Measurements from ENCODE around the gene DENND6A.
A peak's percentile ranks its signal among the peaks of the same experiment; 100 is the strongest.
"Not testable (repeated sequence)": the region's sequence is repeated elsewhere in the genome, so short reads cannot be mapped to it uniquely, and the experiment has no call there.

Gene DENND6A

GRCh38 chr3:57692396-57693147, at the start of gene DENND6A:
Gene DENND6A (minus strand): TSS chr3:57693077. CDS start chr3:57693018, 59 bp downstream.
- peak; percentile 98 for DNase-seq

- no peak for DNase-seq
Measured at GRCh38 chr3:57740027-57740426, 47.1 kb upstream of the DENND6A start.

GRCh38 chr3:57738391-57738790, 45.5 kb upstream of the DENND6A start:
- no peak for DNase-seq

GRCh38 chr3:57737840-57738239, 45.0 kb upstream of the DENND6A start:
- DNase-seq: no peak

GRCh38 chr3:57735405-57735804, 42.5 kb upstream of the DENND6A start:
- DNase-seq: no peak

GRCh38 chr3:57733790-57734189, 40.9 kb upstream of the DENND6A start:
- DNase-seq: no peak

GRCh38 chr3:57731311-57731710, 38.4 kb upstream of the DENND6A start:
- no peak for DNase-seq

GRCh38 chr3:57730682-57731081, 37.8 kb upstream of the DENND6A start:
- no peak for DNase-seq

- no peak for DNase-seq
Measured at GRCh38 chr3:57729334-57730045, 36.6 kb upstream of the DENND6A start.

- DNase-seq: no peak
Measured at GRCh38 chr3:57727106-57727505, 34.2 kb upstream of the DENND6A start.

- no peak for DNase-seq
Measured at GRCh38 chr3:57726397-57726796, 33.5 kb upstream of the DENND6A start.

- no peak for DNase-seq
Measured at GRCh38 chr3:57718118-57718517, 25.2 kb upstream of the DENND6A start.

- DNase-seq: no peak
Measured at GRCh38 chr3:57717205-57717868, 24.5 kb upstream of the DENND6A start.

GRCh38 chr3:57715686-57716085, 22.8 kb upstream of the DENND6A start:
- no peak for DNase-seq

- DNase-seq: no peak
Measured at GRCh38 chr3:57709559-57709958, 16.7 kb upstream of the DENND6A start.

- DNase-seq: no peak
Measured at GRCh38 chr3:57709031-57709430, 16.2 kb upstream of the DENND6A start.

GRCh38 chr3:57706462-57706861, 13.6 kb upstream of the DENND6A start:
- no peak for DNase-seq

GRCh38 chr3:57705351-57705750, 12.5 kb upstream of the DENND6A start:
- not testable (repeated sequence) for DNase-seq

- DNase-seq: no peak
Measured at GRCh38 chr3:57701781-57702180, 8.9 kb upstream of the DENND6A start.

- no peak for DNase-seq
Measured at GRCh38 chr3:57700737-57701136, 7.9 kb upstream of the DENND6A start.

- no peak for DNase-seq
Measured at GRCh38 chr3:57699591-57699990, 6.7 kb upstream of the DENND6A start.

- DNase-seq: no peak
Measured at GRCh38 chr3:57696801-57697321, 4.0 kb upstream of the DENND6A start.

GRCh38 chr3:57694146-57694545, 1.3 kb upstream of the DENND6A start:
- DNase-seq: no peak

- not testable (repeated sequence) for DNase-seq
Measured at GRCh38 chr3:57692133-57692395, 813 bp downstream of the DENND6A start.
